KOPT-K1 (cell line): ENCODE data around the gene IGF1R.

Experiments
- H3K27ac ChIP-seq: fragments of 200-600 bp; sonication (generic); 2 replicates; pipeline ENCODE4 v1.5.1; 2016; ENCODE audit warnings: antibody characterized with exemption, mild to moderate bottlenecking, low read depth, low read length; ENCODE audit not compliant: poor library complexity, severe bottlenecking
- H3K36me3 ChIP-seq: fragments of 200-600 bp; sonication (generic); 2 replicates; pipeline ENCODE4 v1.5.1; 2017; ENCODE audit warnings: antibody characterized with exemption, mild to moderate bottlenecking, low read length, moderate library complexity; ENCODE audit not compliant: insufficient read depth
- H3K9me3 ChIP-seq: fragments of 200-600 bp; sonication (generic); 2 replicates; pipeline ENCODE4 v1.5.1; 2017; ENCODE audit warnings: antibody characterized with exemption, low read length, mild to moderate bottlenecking; ENCODE audit not compliant: insufficient read depth, poor library complexity, severe bottlenecking

The IGF1R gene

GRCh38 chr15:98746375-98747155, 98.2 kb downstream of the IGF1R start:
- H3K9me3 ChIP-seq: no peaks in the 10 kb centered on the region
- H3K36me3 ChIP-seq: no peaks in the 10 kb centered on the region
- H3K27ac ChIP-seq: peak overlapping the region; percentile 22

- no peak overlapping the region for H3K27ac ChIP-seq
- H3K36me3 ChIP-seq: no peaks in the 10 kb centered on the region
- H3K9me3 ChIP-seq: no peaks in the 10 kb centered on the region
These were observed 103.4 kb downstream of the IGF1R start for GRCh38 chr15:98751767-98752166.

- no peaks in the 10 kb centered on the region for H3K9me3 ChIP-seq
- no peaks in the 10 kb centered on the region for H3K36me3 ChIP-seq
- no peak overlapping the region for H3K27ac ChIP-seq
These were observed 105.7 kb downstream of the IGF1R start for GRCh38 chr15:98753726-98754656.

GRCh38 chr15:98754657-98755022, 106.3 kb downstream of the IGF1R start:
- Histone ChIP-seq H3K9me3 (no peaks in the 10 kb centered on the region), H3K27ac (no peak overlapping the region), H3K36me3 (no peaks in the 10 kb centered on the region)

GRCh38 chr15:98755138-98755537, 106.8 kb downstream of the IGF1R start:
- Histone ChIP-seq H3K36me3 (no peaks in the 10 kb centered on the region), H3K9me3 (no peaks in the 10 kb centered on the region), H3K27ac (no peak overlapping the region)

GRCh38 chr15:98755781-98756180, 107.4 kb downstream of the IGF1R start:
- no peaks in the 10 kb centered on the region for H3K9me3 ChIP-seq
- no peak overlapping the region for H3K27ac ChIP-seq
- no peaks in the 10 kb centered on the region for H3K36me3 ChIP-seq

GRCh38 chr15:98758224-98758623, 109.9 kb downstream of the IGF1R start:
- Histone ChIP-seq H3K9me3 (no peaks in the 10 kb centered on the region), H3K36me3 (no peaks in the 10 kb centered on the region), H3K27ac (no peak overlapping the region)

- no peaks in the 10 kb centered on the region for H3K36me3 ChIP-seq
- no peaks in the 10 kb centered on the region for H3K9me3 ChIP-seq
- H3K27ac ChIP-seq: no peak overlapping the region
These were observed 110.9 kb downstream of the IGF1R start for GRCh38 chr15:98759277-98759676.

GRCh38 chr15:98760112-98760826, 111.9 kb downstream of the IGF1R start:
- Histone ChIP-seq H3K36me3 (no peaks in the 10 kb centered on the region), H3K27ac (no peak overlapping the region), H3K9me3 (no peaks in the 10 kb centered on the region)

GRCh38 chr15:98760975-98761374, 112.6 kb downstream of the IGF1R start:
- Histone ChIP-seq H3K9me3 (no peaks in the 10 kb centered on the region), H3K27ac (no peak overlapping the region), H3K36me3 (no peaks in the 10 kb centered on the region)

GRCh38 chr15:98763179-98763578, 114.8 kb downstream of the IGF1R start:
- H3K27ac ChIP-seq: no peak overlapping the region
- H3K36me3 ChIP-seq: no peaks in the 10 kb centered on the region

GRCh38 chr15:98764291-98764690, 116.0 kb downstream of the IGF1R start:
- H3K27ac ChIP-seq: no peak overlapping the region
- no peaks in the 10 kb centered on the region for H3K36me3 ChIP-seq
- no peaks in the 10 kb centered on the region for H3K9me3 ChIP-seq

More at GRCh38 chr15:98763179-98763578, 114.8 kb downstream of the IGF1R start:
- H3K9me3 ChIP-seq: no peaks in the 10 kb centered on the region

- H3K36me3 ChIP-seq: no peaks in the 10 kb centered on the region
- H3K9me3 ChIP-seq: no peaks in the 10 kb centered on the region
- no peak overlapping the region for H3K27ac ChIP-seq
These were observed 117.3 kb downstream of the IGF1R start for GRCh38 chr15:98765610-98766009.

- Histone ChIP-seq H3K9me3 (no peaks in the 10 kb centered on the region), H3K27ac (no peak overlapping the region), H3K36me3 (no peaks in the 10 kb centered on the region)
These were observed 119.4 kb downstream of the IGF1R start for GRCh38 chr15:98767692-98768091.

GRCh38 chr15:98769867-98770266, 121.5 kb downstream of the IGF1R start:
- Histone ChIP-seq H3K36me3 (no peaks in the 10 kb centered on the region), H3K9me3 (no peaks in the 10 kb centered on the region), H3K27ac (no peak overlapping the region)
